PFSK-1 (cell line): ENCODE measurements around the gene SLC22A3.

Experiments
- FOXP2 ChIP-seq: optimal IDR thresholded peaks from 2 replicates; pipeline ENCODE3; 2011; ENCODE audit warnings: borderline replicate concordance, control low read depth, inconsistent platforms; ENCODE audit not compliant: insufficient read depth; ENCODE audit errors: extremely low read length, extremely low read depth
- POLR2AphosphoS5 ChIP-seq: IDR thresholded peaks from 2 replicates; pipeline ENCODE4 v1.6.1; 2012; ENCODE audit warnings: low read depth, mild to moderate bottlenecking, control low read depth, low read length, moderate library complexity
- REST ChIP-seq, 2 experiments: IDR thresholded peaks; 2 replicates each; pipeline versions ENCODE4 v1.6.1 to v1.8.0; 2011 to 2012; ENCODE audit warnings: low read depth in 2 of 2, low read length in 2 of 2, control low read depth in 1 of 2, inconsistent platforms in 1 of 2, mild to moderate bottlenecking in 1 of 2, moderate library complexity in 1 of 2; ENCODE audit not compliant: insufficient read depth in 1 of 2
- SIN3A ChIP-seq: IDR thresholded peaks from 2 replicates; pipeline ENCODE4 v1.6.1; 2012; ENCODE audit warnings: mild to moderate bottlenecking, low read length, moderate library complexity, borderline replicate concordance; ENCODE audit not compliant: insufficient read depth
- TAF1 ChIP-seq: IDR thresholded peaks from 2 replicates; pipeline ENCODE4 v1.6.1; 2012; ENCODE audit warnings: low read length, control low read depth, borderline replicate concordance; ENCODE audit not compliant: insufficient read depth

SLC22A3 gene

GRCh38 chr6:160355001-160355400 is 6.8 kb downstream of the SLC22A3 start:
- no peak for TF ChIP-seq REST (IDR thresholded peaks at IDR 0.05; ENCODE audit: insufficient read depth in 1 of 2, low read depth in 2 of 2, low read length in 2 of 2)
- no peak for TF ChIP-seq FOXP2
- no peak for TF ChIP-seq TAF1
- no peak for TF ChIP-seq POLR2AphosphoS5
- no peak for TF ChIP-seq SIN3A

DNA sequence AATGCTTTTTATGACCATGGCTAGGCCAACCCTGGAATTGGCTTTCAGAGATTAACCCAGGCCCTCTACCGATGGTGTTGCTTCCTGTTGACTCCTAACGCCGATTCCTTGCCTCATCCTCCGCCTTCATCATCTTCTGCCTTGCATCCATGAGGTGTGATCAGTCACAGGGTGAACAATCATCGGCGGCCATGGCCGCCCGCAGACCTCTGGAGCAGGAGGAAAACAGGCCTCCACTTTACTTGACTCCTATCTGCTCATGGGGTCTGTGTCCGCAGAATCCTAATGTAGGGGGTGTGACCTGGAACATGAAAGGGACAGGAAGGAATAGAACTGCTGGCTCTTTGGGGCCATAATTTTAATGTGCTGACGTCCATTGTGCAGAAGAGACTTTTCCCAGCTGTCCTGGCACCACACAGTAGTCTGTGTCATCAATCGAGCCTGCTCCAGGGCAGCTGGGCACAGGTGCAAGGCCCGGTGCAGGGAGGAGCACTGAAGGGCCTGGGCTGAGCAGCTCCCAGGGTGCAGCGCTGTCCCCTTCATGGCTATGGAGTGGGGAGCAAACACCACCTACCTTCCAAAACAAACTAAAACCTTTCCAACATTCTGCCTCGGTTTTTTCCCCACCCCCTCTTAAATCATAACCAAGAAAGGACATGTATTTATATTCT is 8.0 kb downstream of the SLC22A3 start:
- TF ChIP-seq POLR2AphosphoS5 (no peak), SIN3A (no peak), REST (IDR thresholded peaks at IDR 0.05; ENCODE audit: insufficient read depth in 1 of 2, low read depth in 2 of 2, low read length in 2 of 2) (no peak), FOXP2 (no peak)

DNA sequence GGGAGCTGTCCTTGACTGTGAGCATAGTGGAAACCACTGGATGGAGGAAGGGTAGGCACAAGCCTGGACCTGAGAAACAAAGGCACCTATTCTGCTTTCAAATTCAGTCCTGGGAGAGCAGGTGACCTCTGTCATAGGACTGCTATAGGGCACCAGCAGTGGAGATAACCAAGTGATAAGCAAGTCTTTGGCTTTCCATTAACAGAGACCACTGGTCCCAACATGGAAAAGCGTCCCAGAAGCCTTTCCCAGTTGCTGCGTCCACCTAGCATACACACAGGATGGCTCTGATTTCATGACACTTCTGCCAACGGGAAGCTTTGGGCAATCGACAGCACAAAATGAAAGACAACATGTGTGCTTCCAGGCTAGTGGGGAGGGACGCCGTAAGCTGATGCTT is 8.9 kb downstream of the SLC22A3 start:
- TF ChIP-seq POLR2AphosphoS5 (no peak), FOXP2 (no peak), TAF1 (no peak), REST (IDR thresholded peaks at IDR 0.05; ENCODE audit: insufficient read depth in 1 of 2, low read depth in 2 of 2, low read length in 2 of 2) (no peak), SIN3A (no peak)

- TF ChIP-seq FOXP2 (no peak), POLR2AphosphoS5 (no peak)
These were observed 10.3 kb downstream of the SLC22A3 start for GRCh38 chr6:160358225-160359119.

GRCh38 chr6:160360955-160361354 is 12.8 kb downstream of the SLC22A3 start:
- TF ChIP-seq REST (IDR thresholded peaks at IDR 0.05; ENCODE audit: insufficient read depth in 1 of 2, low read depth in 2 of 2, low read length in 2 of 2) (no peak), FOXP2 (no peak), TAF1 (no peak), POLR2AphosphoS5 (no peak), SIN3A (no peak)
